HUES6 (cell line): ENCODE results near the gene DLG5.

Experiments used
- H3K27ac ChIP-seq: 2 replicates; pipeline ENCODE4 v1.7.0; 2013; ENCODE audit warnings: low read depth, mild to moderate bottlenecking, low read length, inconsistent platforms
- H3K27me3 ChIP-seq: 2 replicates; pipeline ENCODE4 v1.6.1; 2013; ENCODE audit warnings: low read length; ENCODE audit not compliant: control insufficient read depth, insufficient read depth
- H3K36me3 ChIP-seq: 2 replicates; pipeline ENCODE4 v1.6.1; 2013; ENCODE audit warnings: low read length; ENCODE audit not compliant: control insufficient read depth, insufficient read depth
- H3K4me1 ChIP-seq: 2 replicates; pipeline ENCODE4 v1.6.1; 2013; ENCODE audit warnings: low read length; ENCODE audit not compliant: control insufficient read depth, insufficient read depth
- H3K4me3 ChIP-seq: 2 replicates; pipeline ENCODE4 v1.5.1; 2013; ENCODE audit warnings: low read depth, low read length
- H3K9ac ChIP-seq: one replicate; pipeline ENCODE4 v1.6.1; 2013; ENCODE audit warnings: mild to moderate bottlenecking, low read length
- H3K9me3 ChIP-seq: 2 replicates; pipeline ENCODE4 v1.6.1; 2013; ENCODE audit warnings: low read depth, low read length; ENCODE audit not compliant: control insufficient read depth, insufficient read depth

Gene DLG5

DNA sequence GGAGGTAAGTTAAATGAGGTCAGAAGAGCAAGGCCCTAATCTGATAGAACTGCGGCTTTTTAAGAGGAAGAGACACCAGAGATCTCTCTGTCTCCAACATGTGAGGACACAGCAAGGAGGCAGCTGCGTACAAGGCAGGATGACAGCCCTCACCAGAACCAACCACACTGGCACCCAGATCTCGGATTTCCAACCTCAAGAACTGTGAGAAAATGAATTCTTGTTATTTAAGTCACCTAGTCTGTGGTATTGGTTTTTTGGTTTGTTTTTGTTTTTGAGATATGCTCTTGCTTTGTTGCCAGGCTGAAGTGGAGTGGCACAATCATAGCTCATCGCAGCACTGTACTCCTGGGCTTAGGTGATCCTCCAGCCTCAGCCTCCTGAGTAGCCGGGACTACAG is 127.2 kb downstream of the DLG5 start:
- Histone ChIP-seq H3K36me3 (peaks cover 69% of the 10 kb centered on the region), H3K4me3 (no peak overlapping the region), H3K27ac (no peak overlapping the region), H3K4me1 (peaks cover 27% of the 10 kb centered on the region), H3K27me3 (no peaks in the 10 kb centered on the region), H3K9me3 (no peaks in the 10 kb centered on the region), H3K9ac (no peak overlapping the region)

DNA sequence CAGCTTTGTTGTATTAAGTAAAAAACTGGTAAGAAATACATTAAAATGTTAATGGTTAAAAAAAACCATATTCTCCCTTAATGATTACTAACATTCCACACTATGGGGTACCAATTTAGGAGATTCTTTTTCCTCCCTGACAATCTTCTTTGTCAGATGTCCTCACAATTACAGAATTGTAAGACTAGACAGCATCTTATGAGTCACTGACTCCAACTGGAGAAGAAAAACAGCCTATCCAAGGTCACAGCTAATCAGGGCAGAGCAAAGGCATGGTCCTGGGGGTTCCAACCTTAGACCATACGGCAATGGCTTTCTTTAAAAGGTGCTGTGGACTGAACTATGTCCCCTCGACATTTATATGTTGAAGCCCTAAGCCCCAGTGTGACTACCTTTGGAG is 127.6 kb downstream of the DLG5 start:
- peaks cover 70% of the 10 kb centered on the region for H3K36me3 ChIP-seq
- peaks cover 27% of the 10 kb centered on the region for H3K4me1 ChIP-seq
- no peak overlapping the region for H3K9ac ChIP-seq
- H3K9me3 ChIP-seq, result no peaks in the 10 kb centered on the region
- no peak overlapping the region for H3K27ac ChIP-seq
- no peaks in the 10 kb centered on the region for H3K27me3 ChIP-seq
- H3K4me3 ChIP-seq, result no peak overlapping the region

DNA sequence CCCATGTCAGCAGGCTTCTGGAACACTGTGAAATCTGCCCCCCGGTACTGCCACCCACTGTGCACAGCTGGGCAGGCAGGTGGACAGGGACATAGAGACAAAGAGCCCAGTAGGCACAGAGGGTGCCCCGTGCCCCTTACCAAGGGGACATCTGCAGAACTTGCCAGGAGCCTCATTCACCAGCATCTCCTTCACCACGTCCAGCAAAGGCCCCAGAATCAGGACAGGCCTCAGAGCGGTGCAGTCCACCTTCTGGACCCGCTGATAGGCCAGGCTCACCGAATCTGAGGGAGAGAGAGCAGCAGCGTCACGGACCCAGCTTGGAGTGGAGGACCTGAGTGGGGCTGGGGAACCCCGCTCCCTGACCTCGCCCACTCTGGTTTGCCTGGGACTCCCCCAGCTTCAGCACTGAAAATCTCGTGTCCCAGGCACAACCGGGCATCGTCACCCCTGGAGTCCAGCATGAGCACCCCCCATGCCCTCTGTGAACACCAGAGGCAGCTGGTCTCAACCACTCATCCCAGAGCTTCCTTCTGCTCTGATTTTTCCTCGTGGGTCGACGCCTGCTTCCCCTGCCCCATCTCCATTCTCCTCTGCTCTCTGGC is 130.1 kb downstream of the DLG5 start:
- Histone ChIP-seq H3K27me3 (no peaks in the 10 kb centered on the region), H3K27ac (no peak overlapping the region), H3K36me3 (peaks cover 87% of the 10 kb centered on the region), H3K4me3 (no peak overlapping the region), H3K9me3 (no peaks in the 10 kb centered on the region), H3K9ac (no peak overlapping the region), H3K4me1 (peaks cover 8% of the 10 kb centered on the region)

DNA sequence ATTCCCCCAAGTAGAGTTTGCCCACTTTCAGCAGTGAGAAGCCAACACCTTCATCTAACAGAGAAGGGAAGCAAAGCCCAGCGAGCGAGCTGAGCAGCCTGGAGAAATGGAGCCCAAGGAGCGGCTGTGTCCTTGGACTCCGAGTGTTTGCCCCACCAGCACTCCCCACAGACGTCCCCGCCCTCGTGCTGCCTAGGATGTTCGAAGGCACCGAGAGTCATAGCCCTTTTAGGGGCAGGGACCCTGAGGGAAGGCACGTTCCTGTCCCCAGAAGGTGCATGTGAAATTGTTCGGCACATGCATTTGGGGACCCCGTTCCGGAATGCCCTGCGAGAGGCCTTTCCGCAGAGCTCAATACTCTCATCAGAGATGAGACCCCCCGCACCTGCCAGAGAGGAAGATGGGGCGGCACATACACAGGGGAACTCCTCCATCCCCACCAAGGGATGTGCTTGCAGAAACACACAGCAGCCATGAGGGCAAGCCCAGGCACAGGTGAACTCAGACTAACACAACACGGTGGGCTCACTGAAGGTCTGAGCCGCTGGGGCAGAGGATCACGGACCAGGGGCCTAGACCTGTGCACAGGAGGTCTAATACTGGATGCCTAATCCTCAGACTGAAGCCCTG is 131.0 kb downstream of the DLG5 start:
- Histone ChIP-seq H3K36me3 (peaks cover 95% of the 10 kb centered on the region), H3K9me3 (no peaks in the 10 kb centered on the region), H3K4me1 (no peaks in the 10 kb centered on the region), H3K9ac (no peak overlapping the region), H3K4me3 (no peak overlapping the region), H3K27me3 (no peaks in the 10 kb centered on the region), H3K27ac (no peak overlapping the region)

DNA sequence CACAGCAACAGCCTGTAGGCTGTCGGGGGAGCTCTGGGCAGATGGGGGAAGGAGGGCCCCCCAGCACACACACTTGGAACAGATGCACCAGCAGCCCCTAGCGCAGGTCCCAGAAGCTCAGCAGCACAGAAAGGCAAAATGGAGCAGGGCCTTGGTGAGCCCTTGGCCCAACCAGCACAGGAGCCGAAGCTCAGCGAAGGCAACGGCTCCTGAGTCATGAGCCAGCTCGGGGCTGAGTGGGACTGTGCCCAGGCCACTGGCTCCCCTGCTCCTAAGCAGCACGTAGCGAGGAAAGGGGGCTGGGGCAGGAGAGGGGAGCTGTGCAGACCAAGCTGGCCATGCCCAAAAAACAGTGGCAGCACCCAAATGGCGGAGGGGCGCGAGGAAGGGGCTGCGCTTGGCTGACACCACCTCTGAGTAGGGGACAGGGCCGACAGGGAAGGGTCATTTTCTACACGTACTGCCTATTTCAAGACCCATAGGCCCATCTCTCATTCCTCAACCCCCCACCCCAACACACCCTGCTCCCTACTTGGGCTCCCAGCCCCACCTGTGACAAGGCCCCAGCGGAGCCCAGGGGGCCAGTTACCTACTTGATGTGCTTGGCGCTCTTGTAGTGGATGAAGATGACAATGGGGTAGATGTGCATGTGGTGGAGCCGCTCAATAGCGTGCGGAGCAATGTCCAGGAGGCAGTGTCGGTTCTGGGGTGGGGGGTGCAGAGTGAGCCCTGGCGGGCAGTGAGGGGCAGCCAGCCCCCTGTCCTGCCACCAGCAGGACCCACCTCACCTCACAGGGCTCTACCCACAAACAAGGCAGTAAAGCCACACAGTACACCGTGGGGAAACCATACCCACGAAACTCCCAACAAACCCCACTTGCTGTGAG is 132.1 kb downstream of the DLG5 start:
- Histone ChIP-seq H3K27ac (no peak overlapping the region), H3K9me3 (no peaks in the 10 kb centered on the region), H3K36me3 (peaks cover 96% of the 10 kb centered on the region), H3K27me3 (no peaks in the 10 kb centered on the region), H3K4me3 (no peak overlapping the region), H3K9ac (no peak overlapping the region), H3K4me1 (no peaks in the 10 kb centered on the region)

DNA sequence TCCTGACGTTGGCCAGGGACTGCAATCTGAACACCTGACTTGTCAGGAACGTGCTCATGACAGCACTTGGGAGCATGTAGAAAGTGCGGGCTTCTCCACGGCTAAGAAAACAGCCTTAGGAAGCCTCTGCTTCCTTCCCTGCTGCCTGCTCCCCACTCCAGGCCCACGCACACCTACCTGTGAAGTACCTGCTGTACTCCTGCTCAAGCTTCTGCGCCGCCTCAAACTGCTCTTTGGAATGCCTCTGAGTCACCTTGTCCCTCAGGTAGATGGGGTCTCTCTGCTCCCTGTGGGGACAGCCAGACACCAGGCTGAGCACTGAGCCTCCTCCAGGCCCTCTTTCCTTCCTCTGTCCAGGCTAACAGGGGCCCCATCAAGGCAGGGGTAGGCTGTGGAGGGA is 132.7 kb downstream of the DLG5 start:
- H3K36me3 ChIP-seq, result peaks cover 95% of the 10 kb centered on the region

DNA sequence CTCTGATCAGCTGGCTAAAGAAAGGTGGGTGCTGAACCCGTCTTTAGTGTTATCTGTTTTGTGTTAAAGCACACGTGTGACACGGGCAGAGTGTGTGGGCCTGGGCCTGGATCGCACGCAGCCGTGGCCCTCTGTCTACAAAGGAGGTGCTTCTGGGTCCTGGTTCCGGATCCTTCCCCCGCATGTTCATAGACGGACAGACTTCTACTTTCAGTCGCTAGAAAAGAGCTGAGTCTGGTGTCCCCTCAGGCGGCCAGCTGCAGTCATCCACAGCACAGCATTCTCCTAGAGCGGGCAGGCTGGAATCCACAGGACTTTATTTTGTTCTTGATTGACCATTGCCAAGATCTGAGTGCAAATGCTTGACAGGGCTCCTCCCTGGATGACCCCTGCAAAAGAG is 134.4 kb downstream of the DLG5 start:
- Histone ChIP-seq H3K9me3 (no peaks in the 10 kb centered on the region), H3K4me3 (no peak overlapping the region), H3K27me3 (no peaks in the 10 kb centered on the region), H3K4me1 (no peaks in the 10 kb centered on the region), H3K27ac (no peak overlapping the region), H3K9ac (no peak overlapping the region), H3K36me3 (peaks cover 87% of the 10 kb centered on the region)

More for the DNA sequence above, 132.7 kb downstream of the DLG5 start:
- no peak overlapping the region for H3K27ac ChIP-seq
- no peak overlapping the region for H3K4me3 ChIP-seq
- H3K27me3 ChIP-seq, result no peaks in the 10 kb centered on the region
- no peak overlapping the region for H3K9ac ChIP-seq
- H3K4me1 ChIP-seq, result no peaks in the 10 kb centered on the region
- H3K9me3 ChIP-seq, result no peaks in the 10 kb centered on the region

DNA sequence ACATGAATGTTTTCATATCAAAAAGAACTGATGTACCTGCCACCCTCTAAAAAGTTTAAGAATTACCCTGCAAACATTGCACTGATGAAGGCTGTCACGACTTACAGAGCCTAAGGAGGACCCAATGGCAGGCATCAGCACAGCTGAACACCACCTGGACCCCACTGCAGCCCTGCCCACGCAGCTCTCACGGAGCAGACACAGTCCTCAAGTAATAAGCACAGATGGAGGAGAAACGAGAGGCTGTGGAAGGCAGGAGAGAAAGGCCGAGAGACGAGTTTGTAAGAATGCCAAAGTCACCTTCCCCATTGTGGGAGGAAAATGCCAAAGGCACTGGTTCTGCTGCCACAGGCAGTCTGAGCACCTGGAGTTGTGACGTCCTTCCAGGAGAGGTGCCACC is 135.0 kb downstream of the DLG5 start:
- peaks cover 83% of the 10 kb centered on the region for H3K36me3 ChIP-seq

DNA sequence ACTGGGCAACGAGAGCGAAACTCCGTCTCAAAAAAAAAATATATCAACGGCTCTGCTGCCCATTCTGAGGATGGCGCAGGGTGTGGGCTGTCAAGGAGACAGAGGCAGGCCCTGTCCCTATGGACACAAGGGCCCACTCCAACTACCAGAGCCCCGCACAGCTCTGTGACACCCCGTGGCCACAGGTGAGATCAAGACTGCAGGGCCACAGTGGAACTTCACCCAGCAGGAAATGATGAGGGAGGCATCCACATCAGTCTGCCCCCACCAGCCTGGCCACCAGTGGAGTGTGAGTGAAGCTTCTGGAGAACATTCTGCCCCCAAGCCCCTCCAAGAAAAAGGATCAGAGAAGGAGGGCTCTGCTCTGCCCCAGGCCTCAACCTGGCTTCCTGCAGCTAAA is 136.7 kb downstream of the DLG5 start:
- H3K4me3 ChIP-seq, result no peak overlapping the region
- no peaks in the 10 kb centered on the region for H3K27me3 ChIP-seq
- H3K9ac ChIP-seq, result no peak overlapping the region
- no peaks in the 10 kb centered on the region for H3K4me1 ChIP-seq
- no peaks in the 10 kb centered on the region for H3K9me3 ChIP-seq
- H3K36me3 ChIP-seq, result peaks cover 71% of the 10 kb centered on the region
- H3K27ac ChIP-seq, result no peak overlapping the region

More for the DNA sequence above, 135.0 kb downstream of the DLG5 start:
- H3K9ac ChIP-seq, result no peak overlapping the region
- H3K4me1 ChIP-seq, result no peaks in the 10 kb centered on the region
- H3K27me3 ChIP-seq, result no peaks in the 10 kb centered on the region
- H3K9me3 ChIP-seq, result no peaks in the 10 kb centered on the region
- H3K27ac ChIP-seq, result no peak overlapping the region
- H3K4me3 ChIP-seq, result no peak overlapping the region

DNA sequence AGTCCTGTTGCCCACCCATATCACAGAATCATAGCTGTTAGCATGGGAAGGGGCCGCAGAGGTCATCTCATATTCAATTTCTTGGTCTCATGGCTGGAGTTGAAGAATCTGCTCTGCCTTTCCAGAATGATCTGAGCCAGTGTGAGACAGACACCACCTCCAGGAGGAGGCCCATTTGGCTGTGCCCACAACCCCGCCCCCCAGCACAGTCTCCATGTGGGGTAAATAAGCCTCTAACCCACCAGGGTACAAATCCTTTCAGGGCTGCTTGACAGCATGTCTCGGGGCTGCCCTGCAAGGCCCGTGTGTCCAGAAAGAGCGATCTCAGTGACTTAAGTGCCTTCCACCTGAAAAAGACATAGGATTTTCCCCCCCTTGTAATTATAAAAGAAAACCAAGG is 137.5 kb downstream of the DLG5 start:
- peaks cover 65% of the 10 kb centered on the region for H3K36me3 ChIP-seq
- no peaks in the 10 kb centered on the region for H3K9me3 ChIP-seq
- no peak overlapping the region for H3K27ac ChIP-seq
- no peaks in the 10 kb centered on the region for H3K4me1 ChIP-seq
- H3K4me3 ChIP-seq, result no peak overlapping the region
- H3K27me3 ChIP-seq, result no peaks in the 10 kb centered on the region
- no peak overlapping the region for H3K9ac ChIP-seq

DNA sequence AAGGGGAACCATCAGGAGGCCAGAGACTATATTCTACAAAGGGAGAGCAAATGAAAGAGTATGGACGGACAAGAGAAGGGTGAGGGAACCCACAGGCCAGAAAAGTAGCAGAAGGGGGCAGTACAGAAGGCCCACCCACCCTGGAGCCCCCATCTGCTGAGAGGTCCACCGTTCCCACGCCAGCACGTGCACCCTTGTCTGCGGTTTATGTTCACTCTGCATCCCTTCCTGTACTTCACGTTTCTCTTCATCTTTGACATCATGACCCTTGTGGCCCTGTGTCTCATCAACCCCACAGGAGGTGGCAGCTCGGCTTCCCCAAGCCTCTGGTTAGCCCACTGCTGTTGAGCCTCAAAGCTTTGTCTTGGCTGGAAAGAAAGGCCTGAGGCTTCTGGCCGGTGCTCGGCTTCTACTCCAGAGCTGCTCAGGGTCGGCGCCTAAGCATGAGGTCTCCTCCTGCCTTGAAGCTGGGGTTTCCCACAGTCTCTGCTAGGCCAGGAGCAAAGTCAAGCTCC is 138.0 kb downstream of the DLG5 start:
- Histone ChIP-seq H3K9me3 (no peaks in the 10 kb centered on the region), H3K27ac (no peak overlapping the region), H3K4me1 (no peaks in the 10 kb centered on the region), H3K4me3 (no peak overlapping the region), H3K9ac (no peak overlapping the region), H3K36me3 (peaks cover 60% of the 10 kb centered on the region), H3K27me3 (no peaks in the 10 kb centered on the region)
